GM12875 (cell line): Measurements from ENCODE around the gene LRRC8A.

Source experiments
- H3K4me3 ChIP-seq: one replicate; pipeline ENCODE4 v1.5.1; 2011; ENCODE audit warnings: low read depth, low read length, control low read depth
- CTCF ChIP-seq: IDR thresholded peaks from 2 replicates; pipeline ENCODE4 v1.5.1; 2011; ENCODE audit warnings: low read depth, mild to moderate bottlenecking, control low read depth, inconsistent platforms, low read length, moderate library complexity, borderline replicate concordance; ENCODE audit not compliant: insufficient read depth

Gene LRRC8A

GRCh38 chr9:128881884-128882676 is at the start of gene LRRC8A, which contains the start of gene KYAT1:
Gene LRRC8A (plus strand): TSS chr9:128882133. CDS start chr9:128907165, 25,032 bp downstream.
Gene KYAT1 (minus strand): TSS chr9:128881950. CDS start chr9:128845405, 36,545 bp downstream.
- no peak for TF ChIP-seq CTCF
- peak within 1 kb of the TSS; percentile 94 for H3K4me3 ChIP-seq

- TF ChIP-seq CTCF: no peak
- H3K4me3 ChIP-seq: no peak overlapping the region
These were observed 48.2 kb upstream of the LRRC8A start for GRCh38 chr9:128833696-128834095.

GRCh38 chr9:128835246-128836210 is 46.4 kb upstream of the LRRC8A start:
- H3K4me3 ChIP-seq: no peak overlapping the region
- TF ChIP-seq CTCF: no peak

GRCh38 chr9:128836509-128837145 is 45.3 kb upstream of the LRRC8A start:
- no peak overlapping the region for H3K4me3 ChIP-seq
- TF ChIP-seq CTCF: no peak

GRCh38 chr9:128838338-128838737 is 43.6 kb upstream of the LRRC8A start:
- H3K4me3 ChIP-seq: no peak overlapping the region
- TF ChIP-seq CTCF: no peak

GRCh38 chr9:128840524-128840923 is 41.4 kb upstream of the LRRC8A start:
- no peak overlapping the region for H3K4me3 ChIP-seq
- TF ChIP-seq CTCF: no peak
